ENCODE results near the gene JMJD6. TPM values are rescaled to one million over a fixed set of nuclear protein-coding genes. Genes with fewer than 3 reads are reported as not detected.
A peak's percentile ranks its signal among the peaks of the same experiment; 100 is the strongest.

Gene JMJD6
- total RNA-seq, 4 donors from 2014 or later, result 13.8 to 22.1 (median 17.7) TPM

DNA sequence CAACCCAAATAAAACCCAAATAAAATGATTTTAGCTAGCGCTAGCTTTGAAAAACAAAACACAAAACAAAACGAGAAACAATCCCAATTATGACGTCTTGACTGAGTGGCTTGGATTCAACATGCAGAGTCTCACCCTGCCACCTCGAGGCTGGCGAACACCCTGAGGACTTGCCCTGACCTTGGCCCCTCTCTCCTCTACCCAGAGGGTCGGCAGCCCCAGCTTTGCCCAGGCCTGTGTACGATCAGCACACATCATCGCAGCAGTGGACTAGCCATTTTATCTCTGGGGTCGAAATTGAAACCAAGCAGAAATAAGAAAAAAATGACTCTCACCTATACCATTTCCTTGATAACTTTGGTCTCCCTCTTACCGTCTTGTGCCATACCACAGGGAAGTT is 4.9 kb downstream of the JMJD6 start:
- WGBS, result 88% methylated on average over 10 of the region's 10 CpGs
- Histone ChIP-seq H3K27ac (no peak overlapping the region), H3K4me1 (peaks cover 34% of the 10 kb centered on the region), H3K4me3 (no peak overlapping the region), H3K27me3 (no peaks in the 10 kb centered on the region), H3K9me3 (no peaks in the 10 kb centered on the region), H3K36me3 (peaks cover 77% of the 10 kb centered on the region)
- no peak for DNase-seq (ENCODE audit: low spot score in 2 of 2)
- TF ChIP-seq, protein P1, sequence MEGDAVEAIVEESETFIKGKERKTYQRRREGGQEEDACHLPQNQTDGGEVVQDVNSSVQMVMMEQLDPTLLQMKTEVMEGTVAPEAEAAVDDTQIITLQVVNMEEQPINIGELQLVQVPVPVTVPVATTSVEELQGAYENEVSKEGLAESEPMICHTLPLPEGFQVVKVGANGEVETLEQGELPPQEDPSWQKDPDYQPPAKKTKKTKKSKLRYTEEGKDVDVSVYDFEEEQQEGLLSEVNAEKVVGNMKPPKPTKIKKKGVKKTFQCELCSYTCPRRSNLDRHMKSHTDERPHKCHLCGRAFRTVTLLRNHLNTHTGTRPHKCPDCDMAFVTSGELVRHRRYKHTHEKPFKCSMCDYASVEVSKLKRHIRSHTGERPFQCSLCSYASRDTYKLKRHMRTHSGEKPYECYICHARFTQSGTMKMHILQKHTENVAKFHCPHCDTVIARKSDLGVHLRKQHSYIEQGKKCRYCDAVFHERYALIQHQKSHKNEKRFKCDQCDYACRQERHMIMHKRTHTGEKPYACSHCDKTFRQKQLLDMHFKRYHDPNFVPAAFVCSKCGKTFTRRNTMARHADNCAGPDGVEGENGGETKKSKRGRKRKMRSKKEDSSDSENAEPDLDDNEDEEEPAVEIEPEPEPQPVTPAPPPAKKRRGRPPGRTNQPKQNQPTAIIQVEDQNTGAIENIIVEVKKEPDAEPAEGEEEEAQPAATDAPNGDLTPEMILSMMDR (IDR thresholded peaks at IDR 0.05), result no peak
- TF ChIP-seq POLR2A (IDR thresholded peaks at IDR 0.05) (no peak), POLR2AphosphoS5 (IDR thresholded peaks at IDR 0.05) (no peak), EP300 (IDR thresholded peaks at IDR 0.05) (no peak)

DNA sequence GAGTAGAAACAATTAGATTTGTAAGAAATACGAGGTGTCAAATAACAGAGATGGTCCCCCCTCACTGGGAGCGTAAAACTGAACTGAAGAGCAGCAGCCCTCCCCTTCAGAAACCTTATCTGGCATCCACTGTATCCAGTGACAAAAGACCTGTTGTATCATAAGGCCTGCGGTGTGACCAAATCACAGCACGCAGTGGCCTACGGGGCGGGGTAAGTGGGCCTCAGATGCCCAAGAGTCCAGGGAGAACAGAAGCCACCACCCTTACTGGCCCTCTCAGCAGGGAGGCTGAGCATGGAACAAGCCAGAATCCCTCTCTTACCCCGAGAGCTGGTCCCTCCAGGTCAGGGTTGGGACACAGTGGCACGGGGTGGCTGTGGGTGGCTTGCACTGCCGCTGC is 5.5 kb downstream of the JMJD6 start:
- Histone ChIP-seq H3K27me3 (no peaks in the 10 kb centered on the region), H3K36me3 (peaks cover 83% of the 10 kb centered on the region), H3K9me3 (no peaks in the 10 kb centered on the region), H3K4me3 (no peak overlapping the region), H3K27ac (no peak overlapping the region), H3K4me1 (peaks cover 35% of the 10 kb centered on the region)
- DNase-seq (ENCODE audit: low spot score in 2 of 2), result peak in 1 of 2 donors; percentile 54
- WGBS, result 92% methylated on average over 9 of the region's 9 CpGs
- TF ChIP-seq POLR2A (IDR thresholded peaks at IDR 0.05) (no peak), EP300 (IDR thresholded peaks at IDR 0.05) (no peak), POLR2AphosphoS5 (IDR thresholded peaks at IDR 0.05) (no peak)
- TF ChIP-seq, protein P1 (IDR thresholded peaks at IDR 0.05), result no peak

DNA sequence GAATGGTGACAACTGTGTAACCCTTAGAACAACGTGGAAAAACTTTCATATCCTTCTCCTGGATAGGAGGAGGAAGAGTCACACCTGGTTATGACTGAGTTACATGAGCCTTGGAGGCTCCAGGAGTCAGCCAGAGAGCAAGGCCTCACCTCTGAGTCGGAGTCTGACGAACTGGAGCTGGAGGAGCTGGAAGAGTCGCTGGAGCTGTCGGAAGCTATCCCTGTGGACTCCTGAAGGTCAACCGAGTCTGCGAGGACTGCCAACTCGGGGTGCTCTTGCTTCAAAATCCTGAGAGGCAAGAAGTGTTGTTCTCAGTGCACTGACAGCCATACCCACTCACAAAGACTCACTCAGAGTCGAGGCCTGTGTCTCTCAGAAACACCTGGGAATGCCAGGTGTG is 6.2 kb downstream of the JMJD6 start:
- Histone ChIP-seq H3K27me3 (no peaks in the 10 kb centered on the region), H3K36me3 (peaks cover 87% of the 10 kb centered on the region), H3K9me3 (no peaks in the 10 kb centered on the region), H3K27ac (no peak overlapping the region), H3K4me3 (no peak overlapping the region), H3K4me1 (peaks cover 33% of the 10 kb centered on the region)
- peak in 1 of 2 donors; percentile 28 for DNase-seq (ENCODE audit: low spot score in 2 of 2)
- TF ChIP-seq POLR2A (IDR thresholded peaks at IDR 0.05), result no peak
- TF ChIP-seq, protein P1 (IDR thresholded peaks at IDR 0.05), result no peak
- TF ChIP-seq EP300 (IDR thresholded peaks at IDR 0.05), result no peak
- TF ChIP-seq POLR2AphosphoS5 (IDR thresholded peaks at IDR 0.05), result no peak
- WGBS, result 81% methylated on average over 3 of the region's 9 CpGs

DNA sequence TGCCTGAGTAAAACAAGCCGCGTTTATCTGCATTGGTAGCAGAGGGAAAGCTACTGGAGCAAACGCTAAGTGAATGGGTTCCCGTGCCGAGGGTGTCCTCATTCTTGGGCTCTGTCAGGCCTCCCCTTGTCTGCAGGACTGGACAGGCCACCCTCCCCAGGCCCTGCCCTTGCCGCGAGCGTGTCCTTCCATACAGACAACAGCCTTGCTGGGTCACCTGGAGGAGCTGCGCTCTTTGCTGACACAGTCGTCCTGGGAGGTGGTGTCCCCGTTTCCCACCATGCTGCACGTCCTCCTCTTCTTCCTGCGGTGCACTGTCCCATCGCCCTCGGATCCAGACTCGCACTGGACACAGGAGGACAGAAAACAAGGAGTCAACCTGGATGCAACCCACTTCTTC is 7.9 kb downstream of the JMJD6 start:
- Histone ChIP-seq H3K4me3 (no peak overlapping the region), H3K4me1 (peaks cover 27% of the 10 kb centered on the region), H3K36me3 (peaks cover 86% of the 10 kb centered on the region), H3K9me3 (no peaks in the 10 kb centered on the region), H3K27me3 (no peaks in the 10 kb centered on the region), H3K27ac (no peak overlapping the region)
- WGBS, result 86% methylated on average over 16 of the region's 16 CpGs
- TF ChIP-seq, protein P1 (IDR thresholded peaks at IDR 0.05), result no peak
- TF ChIP-seq EP300 (IDR thresholded peaks at IDR 0.05) (no peak), POLR2AphosphoS5 (IDR thresholded peaks at IDR 0.05) (no peak), POLR2A (IDR thresholded peaks at IDR 0.05) (no peak)
- DNase-seq (ENCODE audit: low spot score in 2 of 2), result no peak

DNA sequence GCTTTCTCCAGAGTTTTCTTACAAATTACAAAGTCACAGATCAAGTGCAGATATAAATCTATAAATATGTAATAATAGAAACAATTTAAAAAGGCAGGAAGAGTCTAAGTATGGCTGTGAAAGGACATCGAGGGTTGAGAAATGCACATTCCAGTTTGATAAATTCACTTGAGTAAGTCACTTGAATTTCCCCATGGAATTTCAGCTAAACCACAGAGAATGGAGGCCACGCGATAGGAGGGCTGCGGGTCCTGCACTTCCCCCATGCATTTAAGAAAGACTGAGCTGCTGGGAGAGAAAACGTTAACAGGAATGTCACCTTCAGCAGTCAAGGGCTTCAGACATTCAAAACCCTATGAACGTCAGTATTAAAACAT is 9.6 kb downstream of the JMJD6 start:
- DNase-seq (ENCODE audit: low spot score in 2 of 2), result no peak
- TF ChIP-seq EP300 (IDR thresholded peaks at IDR 0.05) (no peak), POLR2AphosphoS5 (IDR thresholded peaks at IDR 0.05) (no peak), POLR2A (IDR thresholded peaks at IDR 0.05) (no peak)
- TF ChIP-seq, protein P1 (IDR thresholded peaks at IDR 0.05), result no peak
- Histone ChIP-seq H3K4me1 (peaks cover 22% of the 10 kb centered on the region), H3K4me3 (no peak overlapping the region), H3K27me3 (no peaks in the 10 kb centered on the region), H3K36me3 (peaks cover 77% of the 10 kb centered on the region), H3K9me3 (no peaks in the 10 kb centered on the region), H3K27ac (peak overlapping the region; percentile 69)
- WGBS, result 78% methylated on average over 6 of the region's 6 CpGs
